Endodermal cell (in vitro differentiated cells): Measurements from ENCODE around the gene ZBTB39. TPM values are rescaled to one million over a fixed set of nuclear protein-coding genes. Genes with fewer than 3 reads are reported as not detected.

Experiments used
- DNase-seq: peaks from one replicate; pipeline ENCODE4 v3.0.0-alpha.2; 2017
- H3K27ac ChIP-seq: 2 replicates; pipeline ENCODE4 v1.5.1; 2013; ENCODE audit warnings: mild to moderate bottlenecking, low read depth, low read length, moderate library complexity
- H3K27me3 ChIP-seq: 2 replicates; pipeline ENCODE4 v1.6.1; 2013; ENCODE audit warnings: mild to moderate bottlenecking, low read length, moderate library complexity; ENCODE audit not compliant: insufficient read depth, control insufficient read depth, poor library complexity, severe bottlenecking
- H3K36me3 ChIP-seq: 2 replicates; pipeline ENCODE4 v1.7.0; 2013; ENCODE audit warnings: mild to moderate bottlenecking, low read length, moderate library complexity; ENCODE audit not compliant: control insufficient read depth, insufficient read depth
- H3K4me1 ChIP-seq: one replicate; pipeline ENCODE4 v1.7.0; 2013; ENCODE audit warnings: low read length; ENCODE audit not compliant: control insufficient read depth, insufficient read depth
- H3K4me3 ChIP-seq: 2 replicates; pipeline ENCODE4 v1.5.1; 2013; ENCODE audit warnings: mild to moderate bottlenecking, low read length, moderate library complexity
- H3K9ac ChIP-seq: 2 replicates; pipeline ENCODE4 v1.6.1; 2013; ENCODE audit warnings: mild to moderate bottlenecking, low read length, moderate library complexity; ENCODE audit not compliant: poor library complexity, severe bottlenecking; ENCODE audit errors: extremely low read depth
- H3K9me3 ChIP-seq: 2 replicates; pipeline ENCODE4 v1.6.1; 2013; ENCODE audit warnings: mild to moderate bottlenecking, low read length, moderate library complexity; ENCODE audit not compliant: control insufficient read depth
- H3K27ac Mint-ChIP-seq: 2 replicates; pipeline ENCODE4 v1.8.0; 2020; ENCODE audit warnings: mixed read lengths
- H3K27me3 Mint-ChIP-seq: 2 replicates; pipeline ENCODE4 v1.8.0; 2021; ENCODE audit warnings: mild to moderate bottlenecking, mixed read lengths; ENCODE audit not compliant: insufficient read depth
- H3K36me3 Mint-ChIP-seq: 2 replicates; pipeline ENCODE4 v1.8.0; 2020; ENCODE audit warnings: low read depth, mixed read lengths
- H3K4me1 Mint-ChIP-seq: 2 replicates; pipeline ENCODE4 v1.8.0; 2020; ENCODE audit warnings: mixed read lengths
- H3K4me3 Mint-ChIP-seq: 2 replicates; pipeline ENCODE4 v1.8.0; 2020; ENCODE audit warnings: mild to moderate bottlenecking, moderate library complexity, mixed read lengths
- H3K9me3 Mint-ChIP-seq: 2 replicates; pipeline ENCODE4 v1.8.0; 2020; ENCODE audit warnings: mild to moderate bottlenecking, mixed read lengths
- CTCF ChIP-seq: fragments of 200-600 bp; sonication (generic); conservative IDR thresholded peaks from 2 replicates; pipeline ENCODE4 v1.5.0; 2021; ENCODE audit warnings: antibody characterized with exemption, mild to moderate bottlenecking
- WGBS, 2 experiments: methylation state at CpG; one replicate each; pipeline versions ENCODE4 v1.1.5 to v1.1.7; 2013; ENCODE audit warnings: missing lambda C conversion rate in 2 of 2, mixed read lengths in 1 of 2; ENCODE audit not compliant: insufficient coverage in 1 of 2, insufficient read length in 1 of 2; 5-methylcytosine and 5-hydroxymethylcytosine counted together
- total RNA-seq, 2 donors: library from RNA; stranded (reverse); fragmentation: NEBNext Ultra II Directional in 1 of 2; extraction: Animal tissue kit (Norgen Biotek cat#: 25700) in 1 of 2; gene quantifications; 2 replicates in 1 of 2; 3 replicates in 1 of 2; pipeline ENCODE4 v1.2.1, GENCODE V29; 2021

The ZBTB39 gene
- total RNA-seq, 2 donors from 2014 or later, result 22.1 to 25.7 TPM

GRCh38 chr12:56989861-56990610 lies 16.3 kb downstream of the ZBTB39 start:
- H3K9ac ChIP-seq, result no peak overlapping the region
- Mint-ChIP-seq H3K27me3 (no peaks in the 10 kb centered on the region), H3K4me1 (peaks cover 16% of the 10 kb centered on the region), H3K4me3 (no peak overlapping the region), H3K36me3 (peaks cover 2% of the 10 kb centered on the region), H3K9me3 (no peaks in the 10 kb centered on the region), H3K27ac (no peak overlapping the region)
- 82 to 98% methylated on average over 1 to 7 of the region's 7 CpGs for WGBS, 2 experiments
- H3K4me1 ChIP-seq, result no peaks in the 10 kb centered on the region
- no peaks in the 10 kb centered on the region for H3K36me3 ChIP-seq
- no peaks in the 10 kb centered on the region for H3K9me3 ChIP-seq
- H3K27ac ChIP-seq, result no peak overlapping the region
- DNase-seq, result no peak
- no peak for TF ChIP-seq CTCF
- no peak overlapping the region for H3K4me3 ChIP-seq
- H3K27me3 ChIP-seq, result no peaks in the 10 kb centered on the region

- H3K9ac ChIP-seq, result no peak overlapping the region
- Mint-ChIP-seq H3K4me1 (peaks cover 16% of the 10 kb centered on the region), H3K27me3 (no peaks in the 10 kb centered on the region), H3K27ac (no peak overlapping the region), H3K4me3 (no peak overlapping the region), H3K36me3 (no peaks in the 10 kb centered on the region), H3K9me3 (no peaks in the 10 kb centered on the region)
- no peak for TF ChIP-seq CTCF
- H3K9me3 ChIP-seq, result no peaks in the 10 kb centered on the region
- no peaks in the 10 kb centered on the region for H3K27me3 ChIP-seq
- WGBS, 2 experiments, result 72 to 89% methylated on average over 2 to 4 of the region's 5 CpGs
- no peaks in the 10 kb centered on the region for H3K36me3 ChIP-seq
- peak; percentile 73 for DNase-seq
- no peaks in the 10 kb centered on the region for H3K4me1 ChIP-seq
- no peak overlapping the region for H3K4me3 ChIP-seq
- H3K27ac ChIP-seq, result no peak overlapping the region
These were observed 18.1 kb downstream of the ZBTB39 start for GRCh38 chr12:56988207-56988739.

- no peak overlapping the region for H3K27ac Mint-ChIP-seq
- Histone ChIP-seq H3K9ac (no peak overlapping the region), H3K36me3 (no peaks in the 10 kb centered on the region), H3K9me3 (no peaks in the 10 kb centered on the region), H3K4me3 (no peak overlapping the region), H3K4me1 (no peaks in the 10 kb centered on the region), H3K27ac (no peak overlapping the region), H3K27me3 (no peaks in the 10 kb centered on the region)
- no peak overlapping the region for H3K4me3 Mint-ChIP-seq
- H3K36me3 Mint-ChIP-seq, result no peaks in the 10 kb centered on the region
- H3K4me1 Mint-ChIP-seq, result peaks cover 16% of the 10 kb centered on the region
- no peaks in the 10 kb centered on the region for H3K9me3 Mint-ChIP-seq
- TF ChIP-seq CTCF, result peak; percentile 96
- no peaks in the 10 kb centered on the region for H3K27me3 Mint-ChIP-seq
- 30 to 43% methylated on average over 3 to 11 of the region's 11 CpGs for WGBS, 2 experiments
- DNase-seq, result peak; percentile 97
These were observed 18.7 kb downstream of the ZBTB39 start for GRCh38 chr12:56987551-56988053.
